Stimulated activated CD8-positive, alpha-beta memory T cell treated with anti-CD3 and anti-CD28 coated beads, Interleukin-4, amount 100 ng/mL, for 1 hour (primary cell): ENCODE results near the gene JAK2.

ENCODE experiments used
- DNase-seq, 2 donors: peaks; one replicate each; pipeline ENCODE4 v3.0.0-alpha.2; 2020; ENCODE audit warnings: low read depth in 2 of 2, low spot score in 1 of 2

Gene JAK2

GRCh38 chr9:5140151-5140550, 155.1 kb downstream of the JAK2 start:
- no peak for DNase-seq

GRCh38 chr9:5144217-5144616, 159.1 kb downstream of the JAK2 start:
- no peak for DNase-seq

- DNase-seq = no peak
Measured at GRCh38 chr9:5146241-5146640, 161.2 kb downstream of the JAK2 start.
